ENCODE measurements around the gene ITGA3.
A peak's percentile ranks its signal among the peaks of the same experiment; 100 is the strongest.

ITGA3 gene

DNA sequence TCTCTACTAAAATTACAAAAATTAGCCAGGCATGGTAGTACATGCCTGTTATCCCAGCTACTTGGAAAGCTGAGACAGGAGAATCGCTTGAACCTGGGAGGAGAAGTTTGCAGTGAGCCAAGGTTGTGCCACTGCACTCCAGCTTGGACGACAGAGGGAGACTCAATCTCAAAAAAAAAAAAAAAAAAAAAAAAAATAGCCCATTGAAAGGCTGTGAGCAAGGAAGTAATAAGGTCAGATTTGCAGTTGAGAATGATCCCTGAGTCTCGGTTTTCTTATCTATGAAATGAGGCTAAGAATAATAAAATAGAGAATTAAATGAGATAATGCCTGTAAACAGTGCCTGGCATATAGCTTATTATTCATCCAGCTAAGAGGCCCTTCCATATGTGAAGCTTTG lies 37.9 kb downstream of the ITGA3 start:
- no peak for DNase-seq (ENCODE audit: low read depth)

DNA sequence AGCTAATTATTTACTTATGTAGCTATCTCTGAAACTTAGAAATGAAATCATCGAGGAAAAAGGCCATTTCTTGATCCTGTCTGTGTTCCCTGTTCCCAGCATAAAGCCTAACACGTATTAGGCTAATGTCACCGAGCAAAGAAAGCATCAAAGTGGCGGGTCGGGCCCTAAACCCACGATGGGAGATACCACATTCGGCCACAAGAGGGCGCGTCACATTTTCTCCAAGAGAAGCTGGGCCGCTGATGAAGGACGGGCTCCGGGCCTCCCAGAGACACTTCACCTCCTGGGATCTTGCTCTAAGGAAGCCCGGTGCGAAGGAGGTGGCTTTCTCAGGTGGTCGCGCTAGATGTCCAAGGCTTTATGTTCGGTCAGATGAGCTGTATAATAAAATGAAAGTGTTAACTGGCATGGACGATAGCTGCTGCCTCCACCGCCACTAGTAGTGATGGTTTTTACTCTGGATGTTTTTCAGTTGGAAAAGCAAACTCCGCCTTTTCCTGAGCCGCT lies 38.4 kb downstream of the ITGA3 start:
- peak; percentile 72 for DNase-seq (ENCODE audit: low read depth)

DNA sequence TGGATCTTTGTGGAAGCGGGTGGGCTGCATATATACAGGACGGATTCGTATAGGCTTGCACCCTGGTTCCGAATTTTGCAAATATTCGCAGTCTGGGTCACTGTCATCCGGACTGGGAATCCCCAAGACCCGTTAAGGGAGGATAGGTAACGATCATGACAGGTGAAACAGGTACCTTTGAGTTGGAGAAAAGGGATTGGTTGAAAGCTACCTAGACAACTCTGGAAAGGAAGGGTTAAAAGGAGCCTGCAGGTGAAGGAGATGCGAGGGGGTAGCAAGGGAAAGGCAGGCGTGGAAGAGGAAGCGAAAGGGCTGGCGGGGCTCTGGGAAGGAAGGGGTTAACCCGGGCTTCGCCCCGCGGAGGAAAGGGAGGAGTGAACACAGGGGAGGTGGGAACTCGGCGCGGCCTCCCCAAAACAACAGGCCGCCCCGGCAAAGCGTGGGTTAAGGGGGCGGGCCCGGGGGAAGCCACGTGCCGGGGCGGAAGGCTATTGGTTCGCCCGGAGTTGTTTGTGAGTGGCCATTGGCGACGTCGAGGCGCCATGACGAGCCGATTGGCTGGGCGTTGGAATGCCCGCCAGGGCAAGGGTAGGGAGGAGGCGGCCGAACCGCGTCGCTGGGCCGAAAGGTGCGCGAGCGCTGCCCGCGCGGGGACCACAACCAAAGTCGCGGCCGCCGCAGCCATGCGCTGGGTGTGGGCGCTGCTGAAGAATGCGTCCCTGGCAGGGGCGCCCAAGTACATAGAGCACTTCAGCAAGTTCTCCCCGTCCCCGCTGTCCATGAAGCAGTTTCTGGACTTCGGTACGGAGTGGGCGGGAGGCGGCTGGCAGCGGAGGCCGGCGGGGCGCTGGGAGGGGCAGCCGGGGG lies 39.1 kb downstream of the ITGA3 start, which contains the start of gene PDK2:
Gene PDK2, plus strand, starts transcription at position 599 of the 867 bp plus-strand sequence. Its CDS starts 85 bp downstream, at position 684.
- DNase-seq (ENCODE audit: low read depth), result peak; percentile 73

DNA sequence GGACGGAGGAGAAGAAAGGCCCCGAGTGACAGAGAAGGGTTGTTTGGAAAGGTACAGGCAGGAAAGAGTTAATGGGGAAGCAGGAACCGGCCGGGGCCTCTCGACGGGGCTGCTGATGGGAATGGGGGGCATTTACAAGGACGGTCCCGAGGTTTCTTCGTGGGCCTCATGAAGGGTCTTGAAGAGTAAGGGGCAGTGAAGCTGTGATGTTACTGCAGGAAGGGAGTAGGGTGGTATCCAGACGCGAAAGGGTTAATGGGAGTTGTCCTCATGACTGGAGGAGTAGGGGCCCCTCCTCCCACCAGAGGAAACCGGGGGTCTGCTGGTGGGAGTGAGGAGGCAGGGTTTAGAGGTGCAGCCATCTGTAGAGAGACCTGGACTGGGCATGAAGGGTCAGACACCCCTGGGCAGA lies 39.7 kb downstream of the ITGA3 start:
- no peak for DNase-seq (ENCODE audit: low read depth)

DNA sequence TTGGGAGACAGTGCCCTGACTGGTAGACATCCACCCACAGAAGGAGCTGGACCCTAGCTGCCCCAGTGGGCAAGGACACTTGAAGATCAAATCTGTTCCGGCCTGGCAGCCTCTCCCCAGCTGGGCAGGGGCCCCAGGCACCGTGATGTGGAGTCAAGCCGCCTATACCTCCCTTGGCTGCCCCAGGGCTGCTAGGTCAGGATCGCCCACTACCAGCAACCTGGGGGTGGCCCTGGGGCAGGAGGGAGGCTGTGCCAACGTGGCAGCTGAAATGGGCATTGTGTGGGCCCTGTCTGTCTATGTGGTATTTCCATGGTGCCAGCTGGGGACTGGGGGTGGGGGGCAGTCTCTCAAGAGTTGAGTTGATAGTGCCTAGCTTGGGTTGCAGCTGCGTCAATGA lies 40.2 kb downstream of the ITGA3 start:
- DNase-seq (ENCODE audit: low read depth), result no peak

DNA sequence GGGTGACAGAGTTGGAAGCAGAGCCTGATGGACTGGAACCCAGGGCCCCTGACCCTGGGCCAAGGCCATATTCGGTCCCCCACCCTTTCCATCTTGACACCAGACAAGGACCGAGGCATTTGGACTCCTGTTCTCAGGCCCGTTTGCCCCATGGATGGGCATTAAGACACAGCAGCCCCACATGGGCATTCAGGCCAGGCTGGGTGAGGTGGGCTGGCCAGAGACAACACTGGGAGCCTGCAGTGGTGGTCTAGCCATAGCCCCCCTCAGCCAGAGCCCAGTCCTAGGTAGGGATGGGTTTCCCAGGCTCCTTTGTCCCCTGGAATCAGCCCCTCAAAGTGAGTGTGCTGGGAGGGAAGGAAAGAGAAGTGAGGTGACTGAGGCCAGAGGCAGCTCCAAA lies 40.8 kb downstream of the ITGA3 start:
- DNase-seq (ENCODE audit: low read depth), result no peak

DNA sequence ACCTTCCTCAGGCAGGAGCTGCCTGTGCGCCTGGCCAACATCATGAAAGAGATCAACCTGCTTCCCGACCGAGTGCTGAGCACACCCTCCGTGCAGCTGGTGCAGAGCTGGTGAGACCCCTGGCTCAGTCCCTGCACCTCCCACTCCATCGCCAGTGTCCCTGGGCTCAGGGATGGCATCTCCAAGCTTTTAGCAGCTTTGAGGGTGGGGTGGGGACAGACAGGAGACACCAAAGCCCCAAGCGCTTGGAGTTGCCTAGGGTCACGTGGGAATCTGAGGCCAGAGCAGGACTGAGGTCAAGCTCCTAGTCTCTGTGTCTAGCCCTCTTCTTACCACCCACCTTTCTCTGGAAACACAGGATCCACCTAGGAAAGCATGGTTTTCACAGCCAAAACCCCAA lies 41.5 kb downstream of the ITGA3 start:
- no peak for DNase-seq (ENCODE audit: low read depth)

DNA sequence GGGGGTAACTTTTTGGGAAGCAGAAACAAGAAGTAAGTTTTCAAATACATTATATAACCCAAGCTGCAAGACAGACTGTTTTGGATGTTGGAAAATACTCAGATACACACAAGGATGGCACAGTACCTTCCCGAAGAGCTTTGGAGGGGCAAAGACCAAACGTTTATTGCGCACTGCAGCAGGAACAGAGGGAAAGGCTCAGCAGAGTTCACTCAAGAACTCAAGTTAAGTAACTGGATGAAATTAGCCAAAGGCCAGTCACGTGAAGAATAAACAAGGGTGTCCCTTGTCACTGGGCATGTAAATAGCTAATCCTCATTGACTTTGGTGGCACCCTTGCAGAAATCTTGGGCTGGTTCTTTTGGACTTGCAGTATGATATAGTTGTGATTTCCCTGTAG lies 42.0 kb downstream of the ITGA3 start:
- no peak for DNase-seq (ENCODE audit: low read depth)

DNA sequence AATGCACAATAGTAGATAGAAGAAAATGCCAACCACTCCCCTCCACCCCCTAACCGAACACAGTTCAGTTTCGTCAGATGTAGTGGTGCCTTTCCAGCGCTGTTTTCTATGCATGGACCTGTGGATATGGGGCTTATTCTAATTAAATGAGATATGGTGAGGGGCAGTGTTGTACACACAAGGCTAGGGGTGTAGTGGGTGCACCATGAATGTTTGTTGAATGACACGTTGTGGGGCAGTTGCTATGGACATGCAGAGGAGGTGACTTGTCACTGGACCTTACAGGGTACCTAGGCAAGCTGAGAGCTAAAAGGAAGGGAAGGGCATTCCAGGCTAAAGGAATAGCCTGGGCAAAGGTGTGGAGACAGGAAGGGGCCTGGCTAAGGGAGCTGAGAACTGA lies 42.7 kb downstream of the ITGA3 start:
- no peak for DNase-seq (ENCODE audit: low read depth)

DNA sequence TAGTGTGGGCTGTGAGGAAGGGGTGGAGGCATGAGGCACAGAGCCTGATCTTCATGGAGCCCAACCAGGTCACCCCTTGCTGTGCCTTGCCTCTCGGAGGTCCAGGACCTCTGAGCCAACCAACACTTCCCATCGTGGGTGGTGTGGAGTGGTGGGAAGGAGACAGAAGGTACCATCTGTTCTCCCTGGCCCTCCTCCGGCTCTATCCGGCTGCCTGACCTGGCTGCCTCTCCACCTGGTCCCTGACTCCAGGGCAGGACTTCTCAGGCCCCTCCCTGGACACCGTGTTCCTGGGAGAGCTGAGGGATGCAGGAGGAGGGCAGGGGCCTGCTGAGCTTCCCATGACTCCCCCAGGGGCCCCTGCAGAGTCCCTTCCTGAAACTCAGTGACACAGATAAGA lies 43.1 kb downstream of the ITGA3 start:
- no peak for DNase-seq (ENCODE audit: low read depth)

DNA sequence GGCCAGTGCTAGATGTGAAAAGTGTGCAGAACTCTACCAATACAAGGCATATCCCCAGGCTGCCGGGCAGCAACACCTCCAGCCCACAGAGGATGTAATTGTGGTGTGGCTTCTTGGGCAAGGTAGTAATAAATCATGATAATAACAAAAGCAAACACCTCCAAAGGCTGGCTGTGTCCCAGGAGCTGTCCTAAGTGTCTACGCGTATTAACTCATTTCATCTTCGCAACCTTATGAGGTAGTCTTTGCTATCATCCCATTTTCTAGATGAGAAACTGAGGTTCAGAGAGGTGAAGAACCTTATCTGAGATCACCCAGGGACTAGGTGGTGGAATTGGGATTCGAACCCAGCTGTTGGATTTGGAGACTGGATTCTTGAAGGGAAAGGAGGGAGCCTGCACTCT lies 44.6 kb downstream of the ITGA3 start:
- DNase-seq (ENCODE audit: low read depth), result no peak

DNA sequence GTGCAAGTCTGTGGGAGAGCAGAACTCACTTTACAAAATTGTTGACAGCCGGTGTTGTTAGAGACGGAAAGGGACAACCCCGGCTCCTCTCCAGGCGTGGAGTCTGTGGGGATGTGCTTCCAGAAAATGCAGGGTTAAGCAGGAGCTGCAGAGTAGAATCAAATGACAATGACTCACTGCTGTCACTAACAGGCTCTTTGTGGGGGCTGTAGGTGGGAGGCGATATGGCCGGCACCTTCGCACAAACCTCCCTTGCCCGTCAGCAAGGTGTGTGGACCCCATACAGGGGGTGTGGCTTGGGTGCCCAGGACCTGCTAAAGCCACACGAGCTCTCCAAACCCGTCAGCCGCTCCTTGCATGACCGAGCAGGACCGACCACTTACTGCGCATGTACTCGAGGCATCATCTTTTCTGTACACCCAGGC lies 45.0 kb downstream of the ITGA3 start:
- no peak for DNase-seq (ENCODE audit: low read depth)

DNA sequence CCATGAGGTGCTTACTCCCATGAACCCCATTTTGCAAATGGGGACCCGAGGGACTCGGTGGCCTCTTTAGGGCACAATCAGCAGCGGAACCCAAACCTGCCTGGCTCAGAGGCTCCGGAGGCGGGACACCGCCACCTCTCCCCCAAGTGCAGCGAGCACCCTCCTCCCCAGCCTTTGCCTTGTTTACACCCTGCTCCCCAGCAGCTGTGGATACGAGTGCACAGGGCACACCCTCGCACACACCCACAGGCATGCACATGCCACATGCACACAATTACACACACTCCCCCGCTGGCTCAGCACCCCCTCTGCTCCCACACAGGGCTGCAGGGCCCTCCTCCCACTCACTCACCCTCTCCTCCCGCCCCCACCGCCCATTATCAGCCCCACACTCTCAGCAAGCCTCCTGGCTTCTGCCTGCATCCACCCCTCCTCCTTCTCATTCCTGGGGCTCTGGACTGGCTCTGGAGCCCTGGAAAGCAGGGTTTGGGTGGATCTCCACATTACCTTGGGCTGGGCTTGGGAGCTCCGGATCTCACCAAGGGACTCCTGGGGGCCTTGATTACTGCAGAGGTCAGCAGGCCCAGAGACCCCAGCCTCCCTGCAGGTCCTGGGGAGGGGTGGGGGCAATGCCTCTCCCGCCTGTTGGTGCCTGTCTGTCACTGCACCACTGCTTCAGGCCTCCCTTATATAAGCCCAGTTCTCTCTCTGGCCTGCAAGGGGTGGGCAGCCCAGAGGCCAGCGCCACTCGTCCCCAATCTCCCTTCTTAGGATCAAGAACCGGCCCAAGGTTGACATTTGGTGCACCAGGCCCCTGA lies 45.6 kb downstream of the ITGA3 start:
- DNase-seq (ENCODE audit: low read depth), result no peak

DNA sequence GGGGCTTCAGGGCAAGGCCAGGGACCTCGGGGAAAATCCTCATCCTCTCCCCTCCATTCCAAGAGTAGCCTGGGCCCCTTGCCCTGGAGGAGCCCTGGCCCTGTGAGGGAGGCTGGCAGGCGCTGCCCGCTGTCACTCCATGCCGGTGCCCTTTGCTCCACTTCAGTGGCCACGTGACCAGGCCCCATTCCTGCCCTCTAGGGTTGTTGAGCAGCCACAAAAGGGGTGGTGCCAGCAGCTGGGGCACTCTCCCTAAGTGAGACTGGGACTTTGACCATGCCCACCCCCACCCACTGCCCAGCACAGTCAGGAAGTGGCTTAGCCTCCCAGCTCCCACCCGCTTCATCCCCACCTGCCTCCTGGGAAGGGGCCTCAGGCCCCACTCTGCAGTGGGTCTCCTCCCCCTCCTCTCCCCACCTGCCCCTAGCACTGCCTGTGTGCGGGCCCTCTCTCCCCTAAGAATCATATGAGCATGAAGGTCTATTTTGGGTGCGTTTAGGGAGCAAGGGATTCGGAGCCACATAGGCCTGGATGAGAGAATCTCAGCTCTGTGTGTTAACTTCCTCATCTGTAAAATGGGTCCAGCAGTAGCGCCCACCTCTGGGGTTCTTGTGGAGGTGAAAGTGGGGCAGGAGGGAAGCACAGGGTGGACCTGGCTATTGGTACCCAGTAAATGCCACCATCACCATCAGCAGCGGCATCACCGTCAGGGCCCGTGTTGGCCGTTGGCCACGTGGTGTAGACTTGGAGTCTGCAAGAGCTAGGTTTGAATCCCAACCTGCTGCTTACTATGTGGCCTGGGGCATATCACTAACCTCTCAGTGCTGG lies 46.5 kb downstream of the ITGA3 start:
- DNase-seq (ENCODE audit: low read depth), result no peak

DNA sequence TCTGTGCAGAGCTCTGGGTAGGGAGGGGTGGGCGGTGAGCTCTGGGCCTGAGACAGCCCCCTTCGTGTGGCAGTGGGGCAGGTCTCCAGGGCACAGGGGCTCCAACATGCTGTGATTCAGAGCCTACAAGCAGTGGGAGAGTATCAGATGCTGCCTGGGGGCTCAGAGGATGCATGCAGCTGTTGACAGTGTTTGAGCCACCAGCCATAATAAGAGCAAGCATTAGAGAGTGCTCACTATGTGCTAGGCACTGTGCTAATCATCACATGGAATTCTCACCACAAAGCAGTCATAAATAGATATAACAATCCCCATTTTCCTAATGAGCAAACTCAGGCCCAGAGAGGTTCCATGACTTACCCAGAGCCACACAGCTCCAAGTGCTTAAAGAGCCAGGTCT lies 47.3 kb downstream of the ITGA3 start:
- DNase-seq (ENCODE audit: low read depth), result no peak

DNA sequence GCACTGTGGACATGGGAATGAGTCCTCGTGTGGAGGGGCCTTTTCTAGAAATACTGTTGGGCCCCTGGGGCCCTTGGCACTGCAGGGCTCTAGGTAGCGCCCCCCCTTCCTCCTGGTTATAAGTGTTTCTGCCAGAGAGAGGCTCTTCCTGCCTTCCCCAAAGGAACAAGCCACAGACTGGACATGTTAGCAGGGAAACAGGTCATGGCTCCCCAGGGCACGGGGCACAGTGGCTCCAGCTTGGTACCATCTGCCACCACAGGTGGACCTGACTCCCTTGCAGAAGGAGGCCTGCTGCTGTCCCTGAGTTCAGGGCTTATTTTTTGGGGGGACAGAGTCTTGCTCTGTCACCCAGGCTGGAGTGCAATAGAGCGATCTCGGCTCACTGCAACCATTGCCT lies 48.0 kb downstream of the ITGA3 start:
- no peak for DNase-seq (ENCODE audit: low read depth)

DNA sequence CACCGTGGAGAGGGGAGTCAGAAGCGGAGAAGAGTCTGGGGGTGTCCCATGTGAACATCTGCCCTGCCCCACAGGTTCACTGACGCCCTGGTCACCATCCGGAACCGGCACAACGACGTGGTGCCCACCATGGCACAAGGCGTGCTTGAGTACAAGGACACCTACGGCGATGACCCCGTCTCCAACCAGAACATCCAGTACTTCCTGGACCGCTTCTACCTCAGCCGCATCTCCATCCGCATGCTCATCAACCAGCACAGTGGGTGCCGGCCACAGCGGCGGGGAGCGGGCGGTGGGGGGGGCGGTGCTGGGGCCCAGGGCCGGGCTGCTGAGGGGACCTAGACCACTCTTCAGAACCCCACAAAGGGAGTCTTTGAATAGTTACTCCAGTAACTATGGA lies 49.9 kb downstream of the ITGA3 start:
- no peak for DNase-seq (ENCODE audit: low read depth)

DNA sequence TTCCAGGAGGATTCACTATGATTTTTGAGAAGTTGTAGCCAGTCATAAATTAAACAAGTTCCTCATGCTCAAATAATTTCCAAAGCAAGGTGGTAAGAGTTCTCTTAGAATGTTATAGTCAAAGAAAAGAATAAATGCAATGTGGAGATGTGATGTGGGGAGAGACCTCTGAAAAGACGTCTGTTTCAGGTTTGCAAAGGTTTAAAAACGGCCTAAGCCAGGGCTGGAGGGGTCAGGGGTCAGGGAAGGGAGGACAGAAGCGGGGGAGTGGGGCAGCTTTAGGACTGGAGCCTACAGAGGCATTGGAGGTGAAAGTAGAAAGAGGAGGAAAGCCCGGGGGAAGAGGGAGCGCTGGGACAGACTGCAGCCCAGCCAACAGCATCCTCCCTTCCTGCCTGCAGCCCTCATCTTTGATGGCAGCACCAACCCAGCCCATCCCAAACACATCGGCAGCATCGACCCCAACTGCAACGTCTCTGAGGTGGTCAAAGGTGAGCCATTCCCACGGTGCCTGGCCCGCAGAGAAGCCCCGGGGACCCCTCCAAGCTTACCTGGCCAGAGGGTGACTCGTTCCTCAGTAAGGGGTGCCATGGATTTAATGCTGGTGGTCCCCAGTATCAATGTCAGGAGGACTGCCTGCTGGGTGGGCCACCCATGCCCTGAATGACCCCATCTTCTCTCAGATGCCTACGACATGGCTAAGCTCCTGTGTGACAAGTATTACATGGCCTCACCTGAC lies 50.7 kb downstream of the ITGA3 start:
- no peak for DNase-seq (ENCODE audit: low read depth)

DNA sequence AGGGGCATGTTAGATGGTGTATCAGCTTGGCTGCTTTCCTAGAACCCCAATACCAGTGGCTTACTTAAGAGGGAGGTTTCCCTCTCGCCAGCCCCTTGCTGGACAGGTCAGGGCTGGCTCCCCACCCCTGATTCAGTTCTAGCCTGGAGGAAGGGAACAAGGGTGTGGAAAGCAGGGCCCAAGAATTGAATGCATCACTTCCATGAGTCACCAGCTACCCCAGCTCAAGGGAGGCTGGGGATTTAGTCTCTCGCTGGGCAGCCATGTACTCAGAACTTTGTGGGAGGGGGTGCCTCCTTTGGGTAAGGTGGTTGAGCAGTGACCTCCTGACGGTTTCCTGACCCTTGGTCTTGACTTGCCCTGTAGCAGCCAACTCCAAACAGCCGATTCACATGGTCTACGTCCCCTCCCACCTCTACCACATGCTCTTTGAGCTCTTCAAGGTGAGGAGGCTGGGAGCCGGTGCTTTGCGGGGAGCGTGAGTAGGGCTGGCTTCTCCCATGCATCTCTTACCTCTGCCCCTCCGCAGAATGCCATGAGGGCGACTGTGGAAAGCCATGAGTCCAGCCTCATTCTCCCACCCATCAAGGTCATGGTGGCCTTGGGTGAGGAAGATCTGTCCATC lies 52.0 kb downstream of the ITGA3 start:
- no peak for DNase-seq (ENCODE audit: low read depth)

DNA sequence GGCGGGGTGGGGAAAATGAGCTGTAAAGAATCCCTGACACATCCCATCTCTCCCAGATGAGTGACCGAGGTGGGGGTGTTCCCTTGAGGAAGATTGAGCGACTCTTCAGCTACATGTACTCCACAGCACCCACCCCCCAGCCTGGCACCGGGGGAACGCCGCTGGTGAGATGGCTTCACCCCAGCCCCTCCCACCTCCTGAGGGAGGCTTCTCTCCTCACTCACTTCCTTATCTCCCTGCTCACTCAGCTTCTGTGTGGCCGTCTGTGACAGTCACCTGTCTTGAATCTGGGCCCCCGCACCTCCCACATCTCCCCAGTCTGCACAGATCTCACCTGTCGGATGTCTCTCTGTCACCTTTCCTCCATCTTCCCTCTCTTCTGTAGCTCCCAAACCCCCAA lies 52.6 kb downstream of the ITGA3 start:
- no peak for DNase-seq (ENCODE audit: low read depth)

DNA sequence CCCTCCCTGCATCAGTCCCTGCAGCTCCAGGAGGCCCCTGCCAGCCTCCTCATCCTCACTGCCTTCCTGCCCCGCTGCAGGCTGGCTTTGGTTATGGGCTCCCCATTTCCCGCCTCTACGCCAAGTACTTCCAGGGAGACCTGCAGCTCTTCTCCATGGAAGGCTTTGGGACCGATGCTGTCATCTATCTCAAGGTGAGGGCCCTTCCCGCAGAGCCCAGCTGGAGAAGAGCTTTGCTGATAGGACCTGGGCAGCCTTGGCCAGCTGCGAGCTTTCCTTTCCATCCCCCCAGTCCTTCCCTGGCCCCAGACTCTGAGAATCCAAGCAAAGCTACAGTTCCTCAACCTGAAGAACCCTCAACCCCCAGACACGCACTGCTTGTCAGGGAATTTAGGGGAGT lies 53.3 kb downstream of the ITGA3 start:
- no peak for DNase-seq (ENCODE audit: low read depth)

Measured in HS-5 (cell line).